SK-N-SH treated with all-trans-retinoic acid at 6 μM for 48 hours (cell line): ENCODE data around the gene KRT35.

Source experiments
- ARNTL ChIP-seq: fragments of 450-650 bp; formaldehyde crosslinking; IDR thresholded peaks from 2 replicates; pipeline ENCODE4 v1.5.0; 2020; ENCODE audit warnings: low read depth, mild to moderate bottlenecking, moderate library complexity, borderline replicate concordance
- CREB5 ChIP-seq: fragments of 250-450 bp; sonication (Bioruptor Pico); IDR thresholded peaks from 2 replicates; pipeline ENCODE4 v1.5.1; 2020; ENCODE audit warnings: low read depth, mild to moderate bottlenecking, moderate library complexity
- ESRRG ChIP-seq: fragments of 250-450 bp; sonication (Bioruptor Pico); IDR thresholded peaks from 2 replicates; pipeline ENCODE4 v1.6.1; 2021; ENCODE audit warnings: mild to moderate bottlenecking
- OSR1 ChIP-seq: fragments of 250-450 bp; sonication (Bioruptor Pico); IDR thresholded peaks from 2 replicates; pipeline ENCODE4 v1.8.0; 2022; ENCODE audit warnings: moderate library complexity, mild to moderate bottlenecking, inconsistent platforms
- POU6F1 ChIP-seq: fragments of 250-450 bp; sonication (Bioruptor Pico); IDR thresholded peaks from 2 replicates; pipeline ENCODE4 v1.8.0; 2021; ENCODE audit warnings: low read depth, mild to moderate bottlenecking, moderate library complexity, borderline replicate concordance
- PPARA ChIP-seq: fragments of 250-450 bp; sonication (Bioruptor Pico); IDR thresholded peaks from 2 replicates; pipeline ENCODE4 v1.5.0; 2020; ENCODE audit warnings: mild to moderate bottlenecking, borderline replicate concordance
- TOX ChIP-seq: fragments of 250-450 bp; sonication (Bioruptor Pico); IDR thresholded peaks from 2 replicates; pipeline ENCODE4 v1.8.0; 2021; ENCODE audit warnings: mild to moderate bottlenecking, moderate library complexity, borderline replicate concordance
- ZC3H10 ChIP-seq: fragments of 250-450 bp; sonication (Bioruptor Pico); IDR thresholded peaks from 2 replicates; pipeline ENCODE4 v1.5.1; 2021; ENCODE audit warnings: mild to moderate bottlenecking, moderate library complexity
- ZFP3 ChIP-seq: fragments of 250-450 bp; sonication (Bioruptor Pico); IDR thresholded peaks from 2 replicates; pipeline ENCODE4 v1.5.0; 2020; ENCODE audit warnings: mild to moderate bottlenecking, moderate library complexity
- ZFP30 ChIP-seq: fragments of 450-650 bp; formaldehyde crosslinking; IDR thresholded peaks from 2 replicates; pipeline ENCODE4 v1.5.0; 2022; ENCODE audit warnings: mild to moderate bottlenecking, moderate library complexity
- ZNF565 ChIP-seq: fragments of 450-650 bp; formaldehyde crosslinking; conservative IDR thresholded peaks from 2 replicates; pipeline ENCODE4 v1.5.0; 2020; ENCODE audit warnings: low read depth, mild to moderate bottlenecking, moderate library complexity
- ZNF70 ChIP-seq: fragments of 450-650 bp; formaldehyde crosslinking; IDR thresholded peaks from 2 replicates; pipeline ENCODE4 v1.5.0; 2020; ENCODE audit warnings: mild to moderate bottlenecking, moderate library complexity
- TF ChIP-seq, protein P1 (sequence below): fragments of 250-450 bp; sonication (Bioruptor Pico); IDR thresholded peaks from 2 replicates; pipeline ENCODE4 v1.5.1; 2021; ENCODE audit warnings: mild to moderate bottlenecking, moderate library complexity
- TF ChIP-seq, protein P2 (sequence below): fragments of 250-450 bp; sonication (Bioruptor Pico); IDR thresholded peaks from 2 replicates; pipeline ENCODE4 v1.8.0; 2020; ENCODE audit warnings: mild to moderate bottlenecking, moderate library complexity, borderline replicate concordance

DNA sequence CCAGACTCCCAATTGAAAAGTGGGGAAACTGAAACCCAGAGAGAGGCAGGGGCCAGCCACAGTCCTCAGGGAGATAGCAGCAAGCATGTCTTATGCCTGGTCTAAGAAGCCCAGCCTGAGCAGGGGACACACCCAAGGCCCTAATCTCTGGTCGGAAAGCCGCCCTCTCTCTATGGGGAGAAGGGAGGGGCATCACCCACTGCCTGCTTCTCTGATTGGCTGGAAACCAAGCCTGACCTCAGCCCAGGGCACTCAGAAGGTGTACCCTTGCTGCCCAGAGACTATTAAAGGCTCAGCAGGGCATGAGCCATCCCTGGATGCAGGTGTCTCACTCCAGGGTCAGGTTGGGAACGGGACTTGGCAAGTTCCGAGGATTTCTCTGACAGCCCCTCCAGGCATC lies 30.2 kb upstream of the KRT35 start:
- TF ChIP-seq TOX (no peak), ZFP3 (CRISPR knock-in tag) (no peak), PPARA (no peak), ZNF70 (CRISPR knock-in tag) (no peak), ESRRG (no peak), ZNF565 (no peak), CREB5 (CRISPR knock-in tag) (no peak), ZFP30 (CRISPR knock-in tag) (no peak), POU6F1 (CRISPR knock-in tag) (no peak), OSR1 (CRISPR knock-in tag) (no peak), ZC3H10 (CRISPR knock-in tag) (no peak), ARNTL (CRISPR knock-in tag) (no peak)
- TF ChIP-seq, protein P1, sequence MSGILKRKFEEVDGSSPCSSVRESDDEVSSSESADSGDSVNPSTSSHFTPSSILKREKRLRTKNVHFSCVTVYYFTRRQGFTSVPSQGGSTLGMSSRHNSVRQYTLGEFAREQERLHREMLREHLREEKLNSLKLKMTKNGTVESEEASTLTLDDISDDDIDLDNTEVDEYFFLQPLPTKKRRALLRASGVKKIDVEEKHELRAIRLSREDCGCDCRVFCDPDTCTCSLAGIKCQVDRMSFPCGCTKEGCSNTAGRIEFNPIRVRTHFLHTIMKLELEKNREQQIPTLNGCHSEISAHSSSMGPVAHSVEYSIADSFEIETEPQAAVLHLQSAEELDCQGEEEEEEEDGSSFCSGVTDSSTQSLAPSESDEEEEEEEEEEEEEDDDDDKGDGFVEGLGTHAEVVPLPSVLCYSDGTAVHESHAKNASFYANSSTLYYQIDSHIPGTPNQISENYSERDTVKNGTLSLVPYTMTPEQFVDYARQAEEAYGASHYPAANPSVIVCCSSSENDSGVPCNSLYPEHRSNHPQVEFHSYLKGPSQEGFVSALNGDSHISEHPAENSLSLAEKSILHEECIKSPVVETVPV (CRISPR knock-in tag): no peak
- TF ChIP-seq, protein P2, sequence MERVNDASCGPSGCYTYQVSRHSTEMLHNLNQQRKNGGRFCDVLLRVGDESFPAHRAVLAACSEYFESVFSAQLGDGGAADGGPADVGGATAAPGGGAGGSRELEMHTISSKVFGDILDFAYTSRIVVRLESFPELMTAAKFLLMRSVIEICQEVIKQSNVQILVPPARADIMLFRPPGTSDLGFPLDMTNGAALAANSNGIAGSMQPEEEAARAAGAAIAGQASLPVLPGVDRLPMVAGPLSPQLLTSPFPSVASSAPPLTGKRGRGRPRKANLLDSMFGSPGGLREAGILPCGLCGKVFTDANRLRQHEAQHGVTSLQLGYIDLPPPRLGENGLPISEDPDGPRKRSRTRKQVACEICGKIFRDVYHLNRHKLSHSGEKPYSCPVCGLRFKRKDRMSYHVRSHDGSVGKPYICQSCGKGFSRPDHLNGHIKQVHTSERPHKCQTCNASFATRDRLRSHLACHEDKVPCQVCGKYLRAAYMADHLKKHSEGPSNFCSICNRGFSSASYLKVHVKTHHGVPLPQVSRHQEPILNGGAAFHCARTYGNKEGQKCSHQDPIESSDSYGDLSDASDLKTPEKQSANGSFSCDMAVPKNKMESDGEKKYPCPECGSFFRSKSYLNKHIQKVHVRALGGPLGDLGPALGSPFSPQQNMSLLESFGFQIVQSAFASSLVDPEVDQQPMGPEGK: no peak
